Spleen (tissue), 11 donors: ENCODE measurements around the gene KCNQ1. TPM values are rescaled to one million over a fixed set of nuclear protein-coding genes. Genes with fewer than 3 reads are reported as not detected.

ENCODE experiments used
- DNase-seq: peaks from one replicate; pipeline ENCODE4 v3.0.0-alpha.2; 2020
- H3K27ac ChIP-seq, 8 donors: fragments of 200-600 bp; sonication (generic) in 7 of 8; 1 replicate in 4 of 8; 2 replicates in 4 of 8; pipeline versions ENCODE4 v1.5.0 to v1.8.0; 2016 to 2021; ENCODE audit warnings: inconsistent platforms in 4 of 8, mild to moderate bottlenecking in 4 of 8, moderate library complexity in 1 of 8
- H3K27me3 ChIP-seq, 7 donors: fragments of 200-600 bp; sonication (generic) in 6 of 7; replicated peaks in 1 of 7; 1 replicate in 4 of 7; 2 replicates in 3 of 7; pipeline versions ENCODE4 v1.5.0 to v1.8.0; 2016 to 2021; ENCODE audit warnings: inconsistent platforms in 3 of 7, mild to moderate bottlenecking in 1 of 7
- H3K36me3 ChIP-seq, 6 donors: fragments of 200-600 bp; sonication (generic) in 5 of 6; 1 replicate in 4 of 6; 2 replicates in 2 of 6; pipeline versions ENCODE4 v1.5.0 to v1.8.0; 2016 to 2021; ENCODE audit warnings: inconsistent platforms in 2 of 6
- H3K4me1 ChIP-seq, 6 donors: fragments of 200-600 bp; sonication (generic) in 5 of 6; 1 replicate in 3 of 6; 2 replicates in 3 of 6; pipeline versions ENCODE4 v1.5.0 to v1.8.0; 2016 to 2021; ENCODE audit warnings: inconsistent platforms in 3 of 6
- H3K4me3 ChIP-seq, 8 donors: fragments of 200-600 bp; sonication (generic) in 7 of 8; 1 replicate in 4 of 8; 2 replicates in 4 of 8; pipeline versions ENCODE4 v1.5.0 to v1.8.0; 2016 to 2021; ENCODE audit warnings: inconsistent platforms in 4 of 8, mild to moderate bottlenecking in 4 of 8, moderate library complexity in 2 of 8
- H3K9me3 ChIP-seq, 8 donors: fragments of 200-600 bp; sonication (generic) in 7 of 8; 1 replicate in 4 of 8; 2 replicates in 4 of 8; pipeline versions ENCODE4 v1.5.0 to v1.8.0; 2016 to 2021; ENCODE audit warnings: inconsistent platforms in 4 of 8
- CTCF ChIP-seq, 11 experiments: fragments of 200-600 bp in 7 of 11; fragments of 450-650 bp in 4 of 11; sonication (generic) in 4 of 11; IDR thresholded peaks in 8 of 11; conservative IDR thresholded peaks in 3 of 11; 1 replicate in 7 of 11; 2 replicates in 4 of 11; pipeline versions ENCODE4 v1.4.0 to v1.8.0; 2016 to 2021; ENCODE audit warnings: antibody characterized with exemption in 11 of 11, inconsistent platforms in 4 of 11, mild to moderate bottlenecking in 1 of 11
- POLR2A ChIP-seq, 3 donors: fragments of 450-650 bp; IDR thresholded peaks; one replicate each; pipeline ENCODE4 v1.5.1; 2017; ENCODE audit warnings: antibody characterized with exemption in 3 of 3, mild to moderate bottlenecking in 1 of 3
- POLR2AphosphoS5 ChIP-seq, 3 donors: sonication (generic); formaldehyde crosslinking; IDR thresholded peaks; one replicate each; pipeline ENCODE4 v1.5.1; 2017; ENCODE audit warnings: antibody characterized with exemption in 3 of 3
- WGBS, 5 donors: extraction: QIAGEN DNeasy Blood & Tissue Kit in 3 of 5; methylation state at CpG; one replicate each; pipeline versions ENCODE4 v1.1.5 to v1.1.7; 2013 to 2018; 5-methylcytosine and 5-hydroxymethylcytosine counted together
- intact Hi-C: fragments of 100-400 bp; cut with DNase I; formaldehyde crosslinking; loops from one replicate; pipeline ENCODE4 v1.15.0; 2023; ENCODE audit warnings: low total_unique reads
- polyA plus RNA-seq, 3 donors: library from polyadenylated mRNA; stranded (reverse); fragments of 200-250 nt; gene quantifications; one replicate each; pipeline ENCODE4 v1.2.1, GENCODE V29; 2013
- total RNA-seq, 7 donors: library from RNA; depleted of rRNA in 3 of 7; stranded (reverse); fragments of >200 nt in 3 of 7; fragmentation: NEBNext Ultra II Directional in 4 of 7; extraction: Animal tissue kit (Norgen Biotek cat#: 25700) in 4 of 7; gene quantifications; one replicate each; pipeline versions ENCODE4 v1.1.0 to v1.2.1, GENCODE V29; 2016 to 2021
- donor health status: healthy with polysubstance abuse.
- donor health status: DM: no; HTN: no; CAD: no; lungs with moderate emphysema.
- donor health status: DM: no; HTN: no; CAD: no.
- donor health status: Bipolar disorder and iron deficiency.
- donor health status: healthy.
- donor health status: DM: no; HTN: no; CAD: no.
- donor health status: DM: yes; HTN: yes; CAD: no.

The KCNQ1 gene
- total and polyA plus RNA-seq, 10 donors = 3.3 to 21.6 (median 13.5) TPM

GRCh38 chr11:2471804-2472096, 26.9 kb downstream of the KCNQ1 start:
- intact Hi-C loops = no loop called here
- Histone ChIP-seq H3K27me3 (no peaks in the 10 kb centered on the region), H3K4me1 (peaks cover 7 to 20% (median 13%) of the 10 kb centered on the region in 6 donors), H3K36me3 (no peaks in the 10 kb centered on the region), H3K27ac (no peak overlapping the region), H3K9me3 (no peaks in the 10 kb centered on the region), H3K4me3 (no peak overlapping the region)
- DNase-seq = no peak
- whole genome bisulfite sequencing, 5 donors = 89 to 99% (median 97%) methylated on average over 6 of the region's 6 CpGs
- no peak for TF ChIP-seq POLR2A (IDR thresholded peaks at IDR 0.05)
- TF ChIP-seq POLR2AphosphoS5 (IDR thresholded peaks at IDR 0.05) = no peak
- TF ChIP-seq CTCF (IDR thresholded peaks at IDR 0.05 in 8 of 11, conservative IDR thresholded peaks at IDR 0.05 in 3 of 11) = no peak

GRCh38 chr11:2472428-2473186, 27.8 kb downstream of the KCNQ1 start:
- peaks cover 2 to 12% (median 5%) of the 10 kb centered on the region in 6 donors for H3K4me1 ChIP-seq
- no peak overlapping the region for H3K27ac ChIP-seq
- WGBS, 5 donors = 77 to 82% (median 79%) methylated on average over 6 to 8 of the region's 8 CpGs
- no peaks in the 10 kb centered on the region for H3K36me3 ChIP-seq
- no peak for DNase-seq
- no peak overlapping the region for H3K4me3 ChIP-seq
- intact Hi-C loops = no loop called here
- H3K9me3 ChIP-seq = no peaks in the 10 kb centered on the region
- H3K27me3 ChIP-seq = no peaks in the 10 kb centered on the region
- TF ChIP-seq POLR2AphosphoS5 (IDR thresholded peaks at IDR 0.05) (no peak), POLR2A (IDR thresholded peaks at IDR 0.05) (no peak), CTCF (IDR thresholded peaks at IDR 0.05 in 8 of 11, conservative IDR thresholded peaks at IDR 0.05 in 3 of 11) (no peak)

- Histone ChIP-seq H3K4me3 (no peak overlapping the region), H3K27ac (no peak overlapping the region), H3K9me3 (peaks cover 0 to 9% (median 4%) of the 10 kb centered on the region in 8 donors), H3K4me1 (peaks cover 0 to 3% (median 0%) of the 10 kb centered on the region in 6 donors), H3K36me3 (peaks cover 0 to 7% (median 0%) of the 10 kb centered on the region in 6 donors), H3K27me3 (no peaks in the 10 kb centered on the region)
- intact Hi-C loops = no loop called here
- TF ChIP-seq CTCF (IDR thresholded peaks at IDR 0.05 in 8 of 11, conservative IDR thresholded peaks at IDR 0.05 in 3 of 11) = no peak
- no peak for TF ChIP-seq POLR2AphosphoS5 (IDR thresholded peaks at IDR 0.05)
- TF ChIP-seq POLR2A (IDR thresholded peaks at IDR 0.05) = no peak
- DNase-seq = no peak
- WGBS, 5 donors = 89 to 93% (median 90%) methylated on average over 16 to 27 of the region's 27 CpGs
Observed at GRCh38 chr11:2473361-2474058, 28.7 kb downstream of the KCNQ1 start.
